HEK293 (cell line): Measurements from ENCODE around the gene ARIH2.

Experiments used
- CTCF ChIP-seq: fragments of 450-650 bp; formaldehyde crosslinking; IDR thresholded peaks from 2 replicates; pipeline ENCODE4 v1.5.1; 2016; ENCODE audit warnings: missing biosample characterization, missing genetic modification characterization
- KLF9 ChIP-seq: fragments of 450-650 bp; formaldehyde crosslinking; IDR thresholded peaks from 2 replicates; pipeline ENCODE4 v1.5.1; 2016; ENCODE audit warnings: missing biosample characterization, missing genetic modification characterization, low read depth
- REST ChIP-seq: fragments of 450-650 bp; formaldehyde crosslinking; IDR thresholded peaks from 2 replicates; pipeline ENCODE4 v1.5.1; 2016; ENCODE audit warnings: missing biosample characterization, missing genetic modification characterization
- YY1 ChIP-seq: fragments of 450-650 bp; formaldehyde crosslinking; IDR thresholded peaks from 2 replicates; pipeline ENCODE4 v1.5.1; 2018; ENCODE audit warnings: missing biosample characterization, missing genetic modification characterization
- ZNF10 ChIP-seq: fragments of 450-650 bp; formaldehyde crosslinking; IDR thresholded peaks from 2 replicates; pipeline ENCODE4 v1.5.1; 2017; ENCODE audit warnings: missing biosample characterization, missing genetic modification characterization
- ZNF24 ChIP-seq: fragments of 450-650 bp; formaldehyde crosslinking; IDR thresholded peaks from 2 replicates; pipeline ENCODE4 v1.5.1; 2016; ENCODE audit warnings: missing biosample characterization, missing genetic modification characterization

GRCh38 chr3:48945432-48945831 is 26.8 kb downstream of the ARIH2 start:
- TF ChIP-seq CTCF (tag by site-specific recombination) (no peak), ZNF10 (tag by site-specific recombination) (no peak), KLF9 (tag by site-specific recombination) (no peak), ZNF24 (no peak), YY1 (tag by site-specific recombination) (no peak), REST (tag by site-specific recombination) (no peak)
